Epidermal melanocyte (primary cell): ENCODE measurements around the gene TMEM139.
"Not testable (repeated sequence)": the region's sequence is repeated elsewhere in the genome, so short reads cannot be mapped to it uniquely, and the experiment has no call there.

Experiments
- DNase-seq: peaks from one replicate; pipeline ENCODE4 v3.0.0; 2011; ENCODE audit warnings: low spot score; ENCODE audit not compliant: insufficient read length

The TMEM139 gene

GRCh38 chr7:143258831-143259230, 25.9 kb upstream of the TMEM139 start:
- no peak for DNase-seq

- DNase-seq: no peak
Measured at GRCh38 chr7:143259765-143260164, 25.0 kb upstream of the TMEM139 start.

- DNase-seq: no peak
Measured at GRCh38 chr7:143261901-143262300, 22.9 kb upstream of the TMEM139 start.

GRCh38 chr7:143263266-143264195, 21.2 kb upstream of the TMEM139 start, which contains the start of gene GSTK1:
TSS of gene GSTK1 (plus strand) at chr7:143263441. CDS start at chr7:143263514, 73 bp downstream.
- peak; percentile 78 for DNase-seq

GRCh38 chr7:143264196-143264568, 20.6 kb upstream of the TMEM139 start:
- not testable (repeated sequence) for DNase-seq

GRCh38 chr7:143265017-143265693, 19.6 kb upstream of the TMEM139 start:
- DNase-seq: no peak

GRCh38 chr7:143269251-143269650, 15.5 kb upstream of the TMEM139 start:
- DNase-seq: no peak

GRCh38 chr7:143271240-143271639, 13.5 kb upstream of the TMEM139 start:
- no peak for DNase-seq

GRCh38 chr7:143272871-143273270, 11.9 kb upstream of the TMEM139 start:
- DNase-seq: no peak

GRCh38 chr7:143279186-143280098, 5.3 kb upstream of the TMEM139 start:
- peak; percentile 68 for DNase-seq

- DNase-seq: no peak
Measured at GRCh38 chr7:143280160-143280559, 4.6 kb upstream of the TMEM139 start.

GRCh38 chr7:143280566-143280965, 4.2 kb upstream of the TMEM139 start:
- DNase-seq: no peak

GRCh38 chr7:143281529-143281928, 3.2 kb upstream of the TMEM139 start:
- DNase-seq: no peak

- no peak for DNase-seq
Measured at GRCh38 chr7:143282124-143282523, 2.6 kb upstream of the TMEM139 start.

GRCh38 chr7:143283381-143283780, 1.4 kb upstream of the TMEM139 start:
- no peak for DNase-seq

- no peak for DNase-seq
Measured at GRCh38 chr7:143285470-143285778, 666 bp downstream of the TMEM139 start.

- no peak for DNase-seq
Measured at GRCh38 chr7:143285806-143286521, 1.2 kb downstream of the TMEM139 start.

- no peak for DNase-seq
Measured at GRCh38 chr7:143286522-143286890, 1.7 kb downstream of the TMEM139 start.

- no peak for DNase-seq
Measured at GRCh38 chr7:143287339-143287934, 2.7 kb downstream of the TMEM139 start.

- DNase-seq: peak; percentile 97
Measured at GRCh38 chr7:143287935-143288826, 3.4 kb downstream of the TMEM139 start, which contains the start of gene CASP2. TSS of gene CASP2 (plus strand) at chr7:143288351. CDS start at chr7:143288456, 105 bp downstream.
